NCI-H2171 treated with DMSO at 0.1 percent for 48 hours (cell line): ENCODE results near the gene UBE2QL1.

Source experiments
- DNase-seq: peaks from one replicate; lab custom pipeline; 2025; lab: John Stamatoyannopoulos, UW

Gene UBE2QL1

DNA sequence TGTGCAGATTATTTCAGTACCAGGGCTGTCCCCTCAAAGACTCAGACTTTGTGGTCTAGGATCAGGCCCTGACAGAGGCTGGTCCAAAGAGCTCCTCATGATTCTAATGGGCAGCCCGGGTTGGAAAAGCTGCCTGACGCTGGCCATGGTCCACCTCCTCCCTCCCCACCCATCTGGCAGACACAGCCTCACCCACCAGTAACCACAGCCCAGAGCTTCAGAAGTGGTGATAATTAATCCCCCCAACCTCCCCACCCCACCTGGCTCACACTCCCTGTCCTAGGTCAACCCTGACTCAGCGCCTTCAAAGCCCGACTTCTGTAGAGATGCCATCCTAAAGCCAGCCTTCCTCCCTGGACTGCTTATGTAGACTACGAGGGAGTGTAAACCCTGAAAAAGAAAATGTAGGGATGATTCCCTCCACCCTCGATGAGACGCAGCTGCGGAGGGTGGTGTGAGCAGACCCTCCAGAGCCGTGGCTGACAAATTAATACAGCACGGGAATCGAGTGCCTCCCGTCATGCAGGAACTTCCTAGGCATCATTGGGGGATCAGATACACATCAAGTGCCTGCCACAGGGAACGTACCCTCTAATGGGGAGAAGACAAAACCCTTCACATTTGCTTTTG is 7.0 kb downstream of the UBE2QL1 start:
- DNase-seq, result no peak

DNA sequence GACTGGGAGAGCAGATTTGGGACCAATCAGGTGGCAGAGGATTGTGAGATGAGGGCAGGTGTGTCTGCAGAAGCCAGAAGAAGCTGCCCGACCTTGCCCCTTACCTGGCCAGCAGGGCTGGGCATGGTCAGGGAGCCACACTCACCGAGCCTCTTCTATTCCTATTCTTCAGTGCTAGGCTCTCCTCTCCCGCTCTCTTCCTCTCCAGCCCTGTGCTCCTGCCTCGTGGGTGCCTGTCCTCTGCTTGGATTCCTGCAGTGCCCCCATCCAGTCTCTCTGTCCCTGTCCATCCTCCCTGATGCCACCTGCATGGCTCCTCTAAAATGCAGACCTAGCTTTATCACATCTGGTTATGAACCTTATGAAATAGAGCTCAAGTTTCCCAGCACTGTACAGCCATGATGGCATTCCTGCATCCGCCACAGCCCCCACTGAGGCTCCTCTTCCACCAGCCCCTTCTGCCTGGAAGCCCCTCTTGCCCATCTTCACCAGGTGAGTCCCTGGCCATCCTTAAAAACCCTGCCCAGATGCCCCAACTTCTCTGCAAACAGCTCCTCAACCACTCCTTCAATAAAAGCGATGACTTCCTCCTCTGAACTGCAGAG is 8.2 kb downstream of the UBE2QL1 start:
- no peak for DNase-seq

DNA sequence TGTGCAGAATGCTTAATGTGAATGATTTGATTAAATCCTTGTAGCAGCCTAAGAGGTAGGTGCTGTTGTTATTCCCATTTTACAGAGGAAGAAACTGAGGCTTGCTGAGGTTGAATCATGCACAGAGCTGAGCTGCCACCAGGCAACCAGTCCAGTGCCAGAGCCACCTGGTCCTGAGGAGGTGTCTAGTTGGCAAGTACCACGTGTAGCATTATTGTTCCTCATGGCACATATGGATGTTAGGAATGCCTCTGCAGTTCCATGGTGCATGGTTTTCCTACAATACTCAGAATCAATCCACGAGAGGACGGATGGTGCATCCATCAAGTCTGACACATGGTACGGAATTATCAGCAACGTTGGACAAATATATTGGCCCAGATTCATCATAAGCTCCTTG is 8.9 kb downstream of the UBE2QL1 start:
- no peak for DNase-seq

DNA sequence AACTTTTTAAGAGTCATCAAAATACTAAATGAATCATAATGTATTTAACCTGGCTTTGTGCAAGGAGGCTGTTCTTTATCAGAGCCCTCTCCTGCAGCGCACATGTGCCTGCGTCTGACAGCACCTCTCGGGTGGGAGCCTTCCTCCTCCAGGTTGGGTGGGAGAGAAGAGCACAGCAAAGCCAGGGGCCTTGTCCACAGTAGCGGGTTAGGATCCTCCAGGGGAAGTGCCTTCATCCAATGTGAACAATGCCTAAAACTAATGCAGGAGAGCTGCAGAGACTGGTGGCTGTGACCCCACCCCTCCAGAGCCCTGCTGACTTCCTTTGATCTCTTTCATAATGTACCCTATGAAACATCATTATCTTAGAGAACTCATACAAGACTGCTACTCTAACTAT is 10.2 kb downstream of the UBE2QL1 start:
- DNase-seq, result no peak

DNA sequence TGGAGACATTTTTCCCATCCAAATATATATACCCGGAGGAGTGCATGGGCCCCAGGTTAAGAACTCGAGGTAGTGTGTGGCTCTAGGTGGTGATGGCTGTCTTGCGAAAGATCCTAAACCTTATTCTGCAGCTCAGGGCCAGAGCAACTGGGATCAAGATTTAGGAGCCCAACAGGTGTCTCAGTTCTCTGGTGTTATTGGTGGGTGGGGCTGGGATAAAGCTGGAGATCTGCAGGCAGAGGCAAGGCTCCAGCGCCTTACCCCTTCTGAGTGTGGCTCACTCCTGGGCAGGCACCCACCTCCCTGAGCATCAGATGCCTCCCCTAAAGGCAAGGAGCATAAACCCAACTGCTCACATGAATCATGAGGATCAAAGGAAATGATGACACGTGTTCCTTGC is 11.2 kb downstream of the UBE2QL1 start:
- DNase-seq, result no peak

DNA sequence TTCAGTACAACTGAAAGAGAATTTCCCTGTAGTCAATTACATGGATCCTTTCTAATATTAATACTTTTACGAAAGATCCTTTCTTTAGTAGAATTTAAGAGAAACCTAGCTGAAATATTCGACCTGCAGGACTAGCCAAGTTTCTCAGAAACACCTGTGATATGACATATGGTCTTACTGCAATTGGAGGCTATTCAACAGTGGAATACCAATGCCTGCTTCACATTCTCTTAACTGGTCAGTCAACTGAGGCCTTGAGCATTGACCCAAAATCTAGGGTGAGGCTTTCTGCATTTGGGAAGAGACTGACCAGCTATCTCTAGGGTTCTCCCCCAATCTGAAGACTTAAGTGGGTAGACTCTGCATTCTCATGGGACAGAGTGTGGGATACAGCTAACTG is 12.3 kb downstream of the UBE2QL1 start:
- no peak for DNase-seq

DNA sequence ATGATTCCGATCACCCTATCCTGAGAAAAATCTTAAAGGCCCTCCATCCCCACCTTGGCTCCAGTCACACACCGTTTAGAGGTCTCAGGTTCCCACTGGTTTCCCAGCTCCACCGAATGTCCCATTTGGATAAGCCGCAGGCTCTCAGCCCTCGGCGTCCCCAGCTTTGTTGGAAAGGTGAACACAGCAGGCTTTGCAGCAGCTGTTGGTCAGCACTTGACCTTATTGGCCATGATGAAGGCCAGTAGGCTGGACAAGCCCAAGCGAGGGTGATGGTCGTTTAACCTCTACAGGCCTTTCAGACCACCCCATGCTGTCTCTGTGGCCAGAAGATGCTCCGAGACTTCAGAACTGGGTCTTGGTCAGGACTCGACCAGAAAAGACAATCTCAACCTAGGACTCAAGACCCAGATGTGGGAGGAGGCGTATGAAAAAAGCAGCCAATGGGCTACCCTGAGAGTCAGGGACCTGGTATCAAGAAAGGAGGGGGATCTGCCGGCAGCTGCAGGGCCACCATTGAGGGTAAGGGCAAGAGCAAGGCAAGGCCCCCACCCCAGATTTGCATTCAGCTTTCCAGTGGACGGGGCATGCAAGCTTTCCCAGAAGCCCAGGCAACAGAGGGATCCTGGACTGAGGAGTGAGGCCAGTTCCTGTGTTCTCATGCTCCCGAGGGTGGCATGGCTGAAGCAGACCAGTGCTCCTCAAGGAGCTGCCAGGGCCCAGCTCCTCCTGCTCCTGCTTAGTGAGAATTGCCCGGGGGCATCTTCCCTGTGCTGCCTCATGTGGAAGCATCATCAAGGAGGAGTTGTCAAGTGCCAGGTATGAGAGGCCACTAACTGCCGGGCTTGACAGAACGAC is 13.4 kb downstream of the UBE2QL1 start:
- no peak for DNase-seq

DNA sequence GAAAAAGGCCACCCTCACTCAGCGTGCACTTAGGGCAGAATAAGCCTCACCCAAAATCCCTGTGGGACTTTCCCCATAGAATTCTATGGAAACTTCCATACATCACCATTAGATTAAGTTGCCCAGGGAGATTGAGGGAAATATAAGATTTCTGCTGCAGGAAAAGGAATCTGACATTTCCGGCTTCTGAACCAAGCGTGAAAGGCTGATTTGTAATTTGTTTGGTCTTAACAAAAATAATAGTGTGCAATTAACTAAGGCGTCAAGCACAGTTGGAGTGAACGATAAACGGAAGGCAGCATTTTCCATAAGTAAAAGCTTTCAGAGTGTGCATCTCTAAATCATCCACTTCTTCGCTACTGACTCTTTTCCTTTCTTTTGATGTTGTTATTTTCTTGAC is 14.0 kb downstream of the UBE2QL1 start:
- no peak for DNase-seq

DNA sequence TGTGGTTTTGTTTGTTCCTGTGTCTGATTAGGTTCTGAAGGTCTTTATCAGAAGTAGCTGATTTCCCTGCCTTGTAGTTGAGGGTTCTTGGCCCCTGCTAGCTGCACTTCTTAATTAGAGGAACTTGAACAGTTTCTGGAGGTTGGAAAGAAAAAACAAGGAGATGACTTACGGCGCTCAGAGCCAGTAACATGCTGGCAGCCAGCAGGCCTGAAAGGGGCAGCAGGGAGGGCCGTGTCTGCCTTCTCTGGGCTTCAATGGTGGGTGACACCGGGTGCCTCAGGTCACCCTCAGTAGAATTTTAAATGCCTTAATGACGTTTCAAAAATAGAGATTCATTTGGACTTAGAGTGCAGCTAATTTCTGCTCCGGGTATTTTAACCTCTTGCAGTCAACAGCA is 15.8 kb downstream of the UBE2QL1 start:
- no peak for DNase-seq

DNA sequence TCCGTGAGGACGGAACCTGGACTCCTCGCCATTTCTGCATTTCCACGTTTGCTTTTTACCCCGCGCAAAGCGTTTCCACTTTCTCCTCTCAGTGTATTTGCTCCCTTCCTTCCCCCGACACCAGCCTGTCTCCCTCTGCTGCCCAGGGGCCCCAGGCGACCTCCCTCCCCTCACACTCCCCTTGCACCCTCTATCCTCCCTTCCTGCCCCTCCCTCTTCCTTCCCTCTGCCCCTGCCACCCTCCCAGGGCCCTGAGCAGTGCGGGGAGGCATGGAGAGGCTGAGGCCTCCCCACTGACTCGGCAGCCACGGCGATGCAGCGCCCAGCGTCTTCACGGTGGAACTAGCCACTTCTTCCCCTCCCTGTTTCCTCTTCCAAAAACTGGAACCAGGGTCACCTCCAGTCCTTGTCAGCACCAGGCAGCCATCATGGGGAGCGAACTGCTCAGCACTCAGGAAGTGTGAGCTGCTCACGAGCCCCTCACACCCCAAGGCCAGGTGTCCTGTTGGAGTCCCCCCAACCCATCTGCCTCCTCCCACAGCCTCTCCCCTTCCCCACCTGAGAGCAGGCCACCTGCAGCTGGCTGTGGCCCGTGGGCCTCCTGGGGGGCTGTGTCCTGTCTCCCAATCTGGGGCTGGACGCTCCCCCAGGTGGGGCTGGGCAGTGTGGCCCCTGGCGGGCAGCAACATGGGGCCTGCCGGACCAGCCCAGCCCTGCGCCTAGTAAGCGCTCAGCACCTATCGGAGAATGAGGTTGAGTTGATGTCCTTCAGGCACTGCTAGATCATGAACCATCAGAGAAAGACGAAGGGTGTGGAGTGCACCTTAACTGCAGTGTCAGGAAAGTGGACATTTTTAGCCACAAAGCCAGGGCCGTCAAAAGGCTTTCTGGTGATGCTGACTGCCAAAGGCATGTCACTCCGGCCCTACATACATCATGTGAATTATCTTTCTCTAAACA is 17.5 kb downstream of the UBE2QL1 start:
- DNase-seq, result no peak

DNA sequence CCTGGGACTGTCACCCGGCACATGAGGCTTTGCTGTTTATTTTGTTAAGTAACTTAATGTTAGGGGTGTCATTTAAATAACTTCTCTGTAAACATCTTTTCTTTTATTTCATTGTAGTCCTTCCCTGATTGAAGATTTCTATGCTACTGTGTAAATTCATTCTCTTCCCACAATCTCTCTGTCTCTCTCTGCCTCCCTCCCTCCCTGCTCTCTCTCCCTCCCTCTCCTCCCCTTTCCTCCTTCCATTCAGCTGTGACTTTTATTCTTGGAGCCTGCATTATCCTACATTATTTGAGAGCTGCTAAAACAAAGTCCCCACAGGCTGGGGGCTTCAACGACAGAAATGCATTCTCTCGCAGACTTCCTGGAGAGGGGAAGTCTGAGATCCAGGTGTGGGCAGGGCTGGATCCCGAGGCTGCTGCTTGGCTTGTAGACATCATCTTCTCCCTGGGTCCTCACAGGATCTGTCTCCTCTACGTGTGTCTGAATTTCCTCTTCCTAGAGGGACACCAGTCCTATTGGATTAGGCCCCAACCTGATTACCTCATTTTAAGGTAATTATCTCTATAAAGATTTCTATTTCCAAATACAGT is 18.4 kb downstream of the UBE2QL1 start:
- no peak for DNase-seq

DNA sequence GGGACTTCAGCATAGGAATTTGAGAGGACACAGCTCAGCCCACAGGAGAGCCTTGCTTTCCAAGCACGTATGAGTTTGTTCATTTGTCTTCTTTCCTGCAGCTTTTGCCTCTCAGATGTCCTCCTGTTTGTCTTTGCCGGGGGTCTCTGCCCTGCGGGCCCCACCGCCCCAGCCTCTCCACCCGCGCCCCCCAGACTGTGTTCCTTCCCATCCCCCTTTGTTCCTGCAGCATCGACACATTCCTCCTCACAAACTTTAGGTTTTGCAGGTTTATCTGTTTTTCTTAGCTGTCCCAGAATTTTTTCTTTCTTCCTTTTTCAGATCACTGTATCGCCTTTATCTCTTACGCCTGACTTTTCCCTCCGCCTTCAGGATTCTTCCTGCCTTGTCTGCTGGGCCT is 18.9 kb downstream of the UBE2QL1 start:
- no peak for DNase-seq

DNA sequence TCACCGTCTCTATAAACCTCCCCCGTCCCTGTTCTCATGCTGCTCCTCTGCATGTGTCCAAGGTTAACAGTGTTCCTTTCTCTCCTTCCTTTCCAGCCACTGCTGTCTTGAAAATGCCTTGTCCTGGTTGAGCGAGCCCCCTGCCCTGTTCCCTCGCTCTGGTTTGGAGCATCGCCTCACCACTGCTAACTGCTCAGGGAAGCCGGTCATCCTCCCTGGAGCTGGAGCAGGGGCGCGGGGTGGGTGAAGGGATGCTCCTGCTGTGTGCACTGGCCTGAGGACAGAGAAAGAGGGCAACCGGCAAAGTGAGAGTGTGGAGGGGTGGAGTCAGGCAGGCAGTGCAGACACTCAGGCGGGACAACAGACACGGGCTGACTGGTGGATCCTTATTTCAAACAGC is 19.4 kb downstream of the UBE2QL1 start:
- no peak for DNase-seq

DNA sequence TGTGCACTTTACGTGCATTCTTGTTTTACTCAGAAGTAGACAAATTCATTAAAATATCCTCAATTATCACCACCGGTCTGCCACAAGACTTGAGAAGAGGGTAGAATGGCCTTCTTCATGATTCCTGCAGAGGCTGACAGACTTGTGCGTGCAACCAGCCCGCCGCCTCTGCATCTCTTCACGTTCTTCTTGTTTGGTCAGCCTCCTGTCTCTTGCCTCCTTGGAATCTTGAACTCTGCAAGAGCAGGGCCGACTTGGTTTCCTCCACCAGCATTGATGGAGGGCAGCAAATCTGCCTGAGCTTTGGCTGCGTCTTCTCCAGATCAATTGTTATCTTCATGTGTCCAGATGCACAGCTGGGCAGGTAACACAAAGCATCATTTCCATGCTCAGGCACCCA is 20.2 kb downstream of the UBE2QL1 start:
- DNase-seq, result no peak

DNA sequence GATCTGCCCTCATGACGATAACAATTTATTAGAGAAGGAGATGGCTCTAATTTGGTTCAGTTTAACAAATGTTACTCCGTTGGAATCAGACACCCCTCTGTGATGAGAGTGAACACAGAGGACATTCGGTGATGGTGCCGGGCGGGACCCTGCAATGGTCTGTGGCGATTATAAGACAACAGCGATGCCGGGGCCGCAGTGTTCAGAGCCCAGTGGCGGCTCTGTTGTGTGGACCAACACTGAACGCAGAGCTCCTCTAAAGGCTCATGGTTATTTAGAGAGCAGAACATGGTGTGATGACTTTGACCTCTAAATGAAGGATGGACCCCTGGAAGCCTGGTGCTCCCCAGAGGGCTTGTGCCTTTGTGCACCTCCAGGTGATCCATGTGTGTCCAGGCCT is 21.2 kb downstream of the UBE2QL1 start:
- DNase-seq, result no peak

DNA sequence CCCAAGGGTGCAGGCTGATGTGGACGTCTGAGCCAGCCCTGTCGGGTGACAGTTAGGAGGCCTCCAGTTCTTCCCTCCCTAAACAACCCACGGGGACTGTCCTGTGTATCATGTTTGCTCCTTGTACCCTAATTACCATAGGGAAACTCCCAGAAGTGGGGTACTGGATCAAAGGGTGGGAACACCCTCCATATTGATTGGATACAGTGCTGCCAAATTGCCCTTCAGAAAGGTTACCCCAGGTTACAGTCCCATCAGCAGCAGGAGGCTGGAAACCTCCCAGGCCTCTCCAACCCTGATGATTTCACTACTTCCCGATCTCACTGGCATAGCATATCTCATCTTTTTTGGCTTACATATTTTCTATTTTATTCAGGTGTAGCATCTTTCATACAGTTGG is 22.0 kb downstream of the UBE2QL1 start:
- DNase-seq, result no peak

DNA sequence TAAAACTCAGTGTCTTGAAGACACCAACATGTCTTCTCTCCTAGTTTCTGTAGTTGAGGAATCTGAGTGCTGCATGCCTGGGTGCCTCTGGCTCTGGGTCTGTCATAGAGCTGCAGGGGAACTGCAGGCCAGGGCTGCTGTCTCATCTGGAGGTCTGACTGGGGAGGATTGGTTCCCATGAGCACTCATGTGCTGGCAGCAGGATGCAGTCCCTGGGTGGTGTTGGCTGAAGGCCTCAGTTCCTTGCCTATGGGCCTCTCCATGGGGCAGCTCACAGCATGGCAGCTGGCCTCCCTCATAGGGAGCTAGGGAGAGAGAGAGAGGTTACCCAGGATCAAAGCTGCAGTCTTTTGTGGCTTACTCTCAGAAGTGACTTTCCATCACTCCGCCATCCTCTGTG is 22.6 kb downstream of the UBE2QL1 start:
- DNase-seq, result no peak

DNA sequence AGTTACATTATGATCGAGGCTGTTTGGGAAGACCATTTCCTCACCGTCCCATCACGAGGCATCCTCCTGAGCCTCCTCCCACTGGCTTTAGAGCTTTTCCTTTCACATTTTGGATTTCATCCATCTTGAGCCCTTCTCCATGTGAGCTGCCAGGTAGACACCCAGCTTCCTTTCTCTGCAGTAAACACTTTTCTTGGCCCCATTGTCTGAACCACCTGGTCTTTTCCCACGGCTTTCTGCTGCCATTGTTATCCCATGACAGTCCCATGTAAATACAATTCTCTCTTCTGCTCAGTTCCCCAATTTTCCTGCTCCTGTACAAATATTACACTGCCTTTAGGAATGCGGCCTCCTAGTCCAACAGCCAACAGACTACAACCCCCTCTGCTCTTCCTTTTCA is 24.1 kb downstream of the UBE2QL1 start:
- DNase-seq, result no peak

DNA sequence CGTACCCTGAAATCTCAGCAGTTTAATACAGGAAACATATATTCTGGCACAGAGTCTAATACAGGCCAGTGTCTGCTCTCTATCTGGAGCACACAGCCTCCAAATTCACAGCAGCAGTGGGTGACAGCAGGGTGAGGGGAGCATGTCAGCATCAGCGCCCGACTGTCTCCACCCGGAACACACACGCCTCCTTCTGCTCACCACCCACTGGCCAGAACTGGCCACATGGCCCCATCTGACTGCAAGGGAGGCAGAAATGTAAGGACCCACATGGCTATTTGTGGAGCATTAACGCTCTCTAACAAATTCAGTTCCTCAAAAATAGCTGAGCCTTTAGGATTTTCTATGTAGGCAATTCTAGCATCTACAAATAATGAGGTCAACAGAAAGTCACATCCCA is 24.6 kb downstream of the UBE2QL1 start:
- no peak for DNase-seq

DNA sequence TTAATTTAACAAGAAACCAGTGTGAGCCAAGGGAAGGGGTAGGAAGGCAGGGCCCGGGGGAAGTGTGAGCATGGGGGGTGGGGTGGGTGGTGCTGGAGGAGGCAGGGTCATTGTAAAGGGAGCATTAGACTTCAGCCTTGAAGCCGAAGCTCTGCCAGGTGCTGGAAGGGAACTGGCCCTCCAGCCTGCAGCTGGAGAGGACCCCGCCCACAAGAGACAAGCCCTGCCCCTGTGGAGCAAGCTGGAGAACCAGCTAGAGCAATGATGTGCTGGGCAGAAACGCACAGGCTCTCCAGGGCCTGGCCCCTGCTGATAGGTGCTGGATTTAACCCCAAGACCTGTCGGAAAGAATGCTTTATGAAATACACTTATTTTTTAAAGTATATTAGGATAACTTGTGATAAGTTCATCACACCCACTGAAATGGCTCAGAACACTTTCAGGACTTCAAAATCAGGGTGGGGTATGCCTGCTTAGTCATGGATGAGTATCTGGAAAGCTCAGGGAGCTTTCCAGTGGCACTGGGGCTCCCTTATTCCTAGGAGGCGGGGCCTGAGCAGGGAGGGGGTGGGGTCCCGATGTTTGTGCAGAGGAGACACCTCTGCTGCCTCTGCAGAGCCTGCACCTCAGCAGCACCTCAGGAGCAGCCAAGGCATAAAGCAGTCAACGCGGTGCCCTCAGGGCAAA is 27.1 kb downstream of the UBE2QL1 start:
- no peak for DNase-seq

DNA sequence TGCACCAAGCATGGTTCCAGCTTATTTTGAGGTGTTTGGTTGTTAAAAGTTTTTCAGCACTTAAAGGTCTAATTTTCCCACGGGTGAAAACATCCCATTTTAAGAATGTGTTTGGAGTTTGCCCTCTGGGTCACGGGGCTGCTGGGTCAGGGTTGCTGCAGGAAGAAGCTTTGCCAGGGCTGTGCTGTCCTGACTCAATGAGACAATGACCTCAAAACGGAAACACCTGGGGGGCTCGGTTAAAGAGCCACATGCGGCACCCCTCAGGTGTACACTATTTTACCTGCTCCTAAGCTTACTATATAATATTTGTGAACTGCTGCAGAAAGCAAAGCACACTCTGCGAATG is 27.6 kb downstream of the UBE2QL1 start:
- DNase-seq, result no peak
